Endothelial cell of umbilical vein (primary cell): ENCODE measurements around the gene RAPGEF6. TPM values are rescaled to one million over a fixed set of nuclear protein-coding genes. Genes with fewer than 3 reads are reported as not detected.
A peak's percentile ranks its signal among the peaks of the same experiment; 100 is the strongest.

Experiments
- BruUV-seq: library from RNA; stranded (reverse); fragments of 400-500 nt; replicated peaks from 2 replicates; lab custom pipeline; 2021; lab: Mats Ljungman, UMichigan
- CTCF ChIA-PET: fragments of 300-600, 350-600 bp; sonication (Branson Sonifier 250); formaldehyde crosslinking; loops from one replicate; lab custom pipeline; 2021; ENCODE audit warnings: antibody characterized with exemption, inconsistent platforms; lab: Charles Lee
- POLR2A ChIA-PET: fragments of 300-600, 350-600 bp; sonication (Branson Sonifier 250); formaldehyde crosslinking; loops from one replicate; lab custom pipeline; 2021; ENCODE audit warnings: antibody characterized with exemption, inconsistent platforms; lab: Charles Lee
- DNase-seq: peaks from one replicate; pipeline ENCODE4 v3.0.0-alpha.2; 2011; ENCODE audit warnings: low read depth, low spot score
- FAIRE-seq: peaks from 2 replicates; lab custom pipeline; 2011; peaks lifted over from hg19 to GRCh38; lab: Jason Lieb, UNC
- H2AFZ ChIP-seq: 2 replicates; pipeline ENCODE4 v1.6.0; 2012; ENCODE audit warnings: low read depth, low read length, control low read depth, inconsistent platforms
- H3K27ac ChIP-seq: 2 replicates; pipeline ENCODE4 v1.5.1; 2011; ENCODE audit warnings: low read depth, mild to moderate bottlenecking, control low read depth, low read length, moderate library complexity; ENCODE audit not compliant: insufficient read depth
- H3K27me3 ChIP-seq, 2 experiments: 2 replicates each; pipeline versions ENCODE4 v1.6.0 to v1.6.1; 2011; ENCODE audit warnings: low read length in 2 of 2, mixed read lengths in 1 of 2; ENCODE audit not compliant: control insufficient read depth in 2 of 2, insufficient read depth in 2 of 2
- H3K36me3 ChIP-seq, 2 experiments: 2 replicates in 1 of 2; 3 replicates in 1 of 2; pipeline ENCODE4 v1.5.1; 2011; ENCODE audit warnings: low read length in 2 of 2, mild to moderate bottlenecking in 1 of 2, moderate library complexity in 1 of 2; ENCODE audit not compliant: control insufficient read depth in 2 of 2, insufficient read depth in 2 of 2; ENCODE audit errors: extremely low read depth in 1 of 2
- H3K4me1 ChIP-seq: 3 replicates; pipeline ENCODE4 v1.5.1; 2011; ENCODE audit warnings: mild to moderate bottlenecking, low read length; ENCODE audit not compliant: control insufficient read depth, insufficient read depth; ENCODE audit errors: extremely low read depth
- H3K4me2 ChIP-seq: 2 replicates; pipeline ENCODE4 v1.6.1; 2011; ENCODE audit warnings: low read length, control low read depth, mixed read lengths; ENCODE audit not compliant: insufficient read depth
- H3K4me3 ChIP-seq, 3 experiments: fragments of 200-600 bp in 1 of 3; sonication (generic), shearing (Covaris generic) in 1 of 3; replicated peaks in 1 of 3; 2 replicates each; pipeline ENCODE4 v1.5.1; 2011 to 2016; ENCODE audit warnings: control low read depth in 3 of 3, low read length in 3 of 3, mild to moderate bottlenecking in 2 of 3, inconsistent platforms in 1 of 3, low read depth in 1 of 3, moderate library complexity in 1 of 3; ENCODE audit not compliant: insufficient read depth in 1 of 3
- H3K79me2 ChIP-seq: 2 replicates; pipeline ENCODE4 v1.6.0; 2012; ENCODE audit warnings: low read length, inconsistent platforms; ENCODE audit not compliant: control insufficient read depth, insufficient read depth
- H3K9ac ChIP-seq: replicated peaks from 2 replicates; pipeline ENCODE3; 2011; ENCODE audit warnings: low read length, control low read depth; ENCODE audit not compliant: insufficient read depth; ENCODE audit errors: extremely low read depth
- H3K9me1 ChIP-seq: replicated peaks from 3 replicates; pipeline ENCODE4 v1.6.0; 2011; ENCODE audit warnings: mild to moderate bottlenecking, low read length; ENCODE audit not compliant: control insufficient read depth, insufficient read depth; ENCODE audit errors: extremely low read depth
- H3K9me3 ChIP-seq: replicated peaks from 2 replicates; pipeline ENCODE4 v1.5.1; 2012; ENCODE audit warnings: low read length, inconsistent platforms; ENCODE audit not compliant: control insufficient read depth, insufficient read depth
- H4K20me1 ChIP-seq: replicated peaks from 2 replicates; pipeline ENCODE3; 2011; ENCODE audit warnings: mild to moderate bottlenecking, low read length; ENCODE audit not compliant: control insufficient read depth, insufficient read depth; ENCODE audit errors: extremely low read depth
- EZH2 ChIP-seq: IDR thresholded peaks from 2 replicates; pipeline ENCODE4 v1.6.1; 2012; ENCODE audit warnings: borderline replicate concordance, low read depth, mild to moderate bottlenecking, moderate library complexity, low read length, inconsistent platforms; ENCODE audit not compliant: severe bottlenecking
- FOS ChIP-seq: IDR thresholded peaks from 2 replicates; pipeline ENCODE4 v1.6.1; 2011; ENCODE audit warnings: mild to moderate bottlenecking, low read length, moderate library complexity, borderline replicate concordance; ENCODE audit not compliant: insufficient read depth
- GATA2 ChIP-seq: IDR thresholded peaks from 2 replicates; pipeline ENCODE4 v1.7.0; 2011; ENCODE audit warnings: low read depth, mild to moderate bottlenecking, moderate library complexity, mixed read lengths, low read length; ENCODE audit not compliant: insufficient read length, insufficient read depth
- MAX ChIP-seq: IDR thresholded peaks from 2 replicates; pipeline ENCODE4 v1.6.1; 2011; ENCODE audit not compliant: insufficient read depth, insufficient read length
- MYC ChIP-seq: IDR thresholded peaks from one replicate; pipeline ENCODE4 v1.6.1; 2011; ENCODE audit warnings: mild to moderate bottlenecking, low read depth, low read length
- POLR2A ChIP-seq: IDR thresholded peaks from 2 replicates; pipeline ENCODE4 v1.6.1; 2012; ENCODE audit warnings: low read depth, mild to moderate bottlenecking, control low read depth, low read length
- POLR2AphosphoS5 ChIP-seq: IDR thresholded peaks from 2 replicates; pipeline ENCODE4 v1.6.1; 2012; ENCODE audit warnings: low read depth, mild to moderate bottlenecking, control low read depth, low read length, moderate library complexity; ENCODE audit not compliant: insufficient read depth
- dilution Hi-C: fragments of 300-500 bp; cut with MboI; formaldehyde crosslinking; loops from one replicate; pipeline ENCODE4 v1.15.0; 2019; ENCODE audit warnings: low sequenced_read_pairs; ENCODE audit not compliant: extremely low pct_ligation_motif_present
- intact Hi-C: fragments of 100-400 bp; cut with micrococcal nuclease; formaldehyde crosslinking; loops from one replicate; pipeline ENCODE4 v1.10.0; 2022
- polyA plus RNA-seq, 4 experiments: library from polyadenylated mRNA; depleted of rRNA in 3 of 4; stranded (reverse) in 3 of 4; unstranded in 1 of 4; fragments of >200 nt; gene quantifications; 2 replicates each; pipeline versions ENCODE4 v1.2.1 to v1.2.3, GENCODE V29; 2011 to 2012; ENCODE audit warnings: missing spikeins in 1 of 4
- total RNA-seq: library from RNA; stranded (reverse); gene quantifications from 2 replicates; pipeline ENCODE4 v1.2.3, GENCODE V29; 2021
- TF ChIP-seq, protein P1 (sequence below), 2 donors: IDR thresholded peaks; 1 replicate in 1 of 2; 2 replicates in 1 of 2; pipeline ENCODE4 v1.5.1; 2011; ENCODE audit warnings: low read length in 2 of 2, mild to moderate bottlenecking in 2 of 2, moderate library complexity in 2 of 2, control low read depth in 1 of 2, inconsistent platforms in 1 of 2, low read depth in 1 of 2; ENCODE audit not compliant: insufficient read depth in 1 of 2; ENCODE audit errors: extremely low read depth in 1 of 2

RAPGEF6 gene
- total and polyA plus RNA-seq, 2 donors (not counting 3 experiments of a cell fraction or from before 2014, with no cell fraction given) = 3.5 to 17.5 TPM

GRCh38 chr5:131495536-131496399, 139.3 kb downstream of the RAPGEF6 start:
- ChIA-PET POLR2A (no interaction called here), CTCF (interaction anchor here (1.1 kb wide), 1 partner anchor 9 kb away, joined by 3 read pairs; no protein-coding TSS in a partner anchor)
- Histone ChIP-seq H3K36me3 (peaks cover 0 to 3% of the 10 kb centered on the region in 2 experiments), H3K9me3 (no peaks in the 10 kb centered on the region), H3K4me1 (no peaks in the 10 kb centered on the region), H4K20me1 (no peaks in the 10 kb centered on the region), H3K9ac (no peak overlapping the region), H2AFZ (no peak overlapping the region), H3K9me1 (peaks cover 2% of the 10 kb centered on the region), H3K27me3 (no peaks in the 10 kb centered on the region), H3K4me2 (no peak overlapping the region), H3K4me3 (no peak overlapping the region), H3K27ac (no peak overlapping the region), H3K79me2 (no peaks in the 10 kb centered on the region)
- FAIRE-seq = peak; percentile 4
- intact Hi-C loops = no loop called here
- TF ChIP-seq POLR2AphosphoS5 (no peak), MAX (no peak), MYC (no peak), FOS (no peak), GATA2 (no peak), POLR2A (no peak), EZH2 (no peak)
- TF ChIP-seq, protein P1, sequence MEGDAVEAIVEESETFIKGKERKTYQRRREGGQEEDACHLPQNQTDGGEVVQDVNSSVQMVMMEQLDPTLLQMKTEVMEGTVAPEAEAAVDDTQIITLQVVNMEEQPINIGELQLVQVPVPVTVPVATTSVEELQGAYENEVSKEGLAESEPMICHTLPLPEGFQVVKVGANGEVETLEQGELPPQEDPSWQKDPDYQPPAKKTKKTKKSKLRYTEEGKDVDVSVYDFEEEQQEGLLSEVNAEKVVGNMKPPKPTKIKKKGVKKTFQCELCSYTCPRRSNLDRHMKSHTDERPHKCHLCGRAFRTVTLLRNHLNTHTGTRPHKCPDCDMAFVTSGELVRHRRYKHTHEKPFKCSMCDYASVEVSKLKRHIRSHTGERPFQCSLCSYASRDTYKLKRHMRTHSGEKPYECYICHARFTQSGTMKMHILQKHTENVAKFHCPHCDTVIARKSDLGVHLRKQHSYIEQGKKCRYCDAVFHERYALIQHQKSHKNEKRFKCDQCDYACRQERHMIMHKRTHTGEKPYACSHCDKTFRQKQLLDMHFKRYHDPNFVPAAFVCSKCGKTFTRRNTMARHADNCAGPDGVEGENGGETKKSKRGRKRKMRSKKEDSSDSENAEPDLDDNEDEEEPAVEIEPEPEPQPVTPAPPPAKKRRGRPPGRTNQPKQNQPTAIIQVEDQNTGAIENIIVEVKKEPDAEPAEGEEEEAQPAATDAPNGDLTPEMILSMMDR (IDR thresholded peaks at IDR 0.05; ENCODE audit: extremely low read depth in 1 of 2, insufficient read depth in 1 of 2, low read depth in 1 of 2, low read length in 2 of 2) = no peak
- dilution Hi-C loops = no loop called here
- no peak for DNase-seq
- no TSS peak for BruUV-seq
